Stimulated activated CD8-positive, alpha-beta memory T cell treated with anti-CD3 and anti-CD28 coated beads, Interleukin-7, amount 100 ng/mL, for 1 hour (primary cell): Measurements from ENCODE around the gene TRAK1.

Source experiments
- DNase-seq, 2 donors: peaks; one replicate each; pipeline ENCODE4 v3.0.0-alpha.2; 2020; ENCODE audit warnings: low read depth in 2 of 2

TRAK1 gene

DNA sequence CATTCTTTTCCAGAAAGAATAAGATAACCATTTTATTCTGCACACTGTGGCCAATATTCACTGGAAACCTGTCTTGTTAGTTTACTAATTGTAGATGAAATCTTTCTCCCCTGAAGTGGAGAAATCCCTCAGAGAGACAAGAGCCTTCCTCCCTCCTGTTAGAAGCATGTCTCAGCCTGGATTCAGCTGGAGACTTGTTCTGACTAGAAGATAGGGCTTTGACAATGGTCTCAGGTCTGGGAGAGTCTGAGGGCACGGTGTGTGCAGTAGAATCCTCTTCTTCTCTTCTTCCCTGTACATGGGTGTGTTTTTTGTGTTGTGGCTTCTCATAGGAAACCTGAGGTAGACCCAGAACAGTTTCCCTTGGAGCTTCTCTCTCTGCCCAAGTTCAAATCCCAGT lies 154.9 kb downstream of the TRAK1 start:
- no peak for DNase-seq

DNA sequence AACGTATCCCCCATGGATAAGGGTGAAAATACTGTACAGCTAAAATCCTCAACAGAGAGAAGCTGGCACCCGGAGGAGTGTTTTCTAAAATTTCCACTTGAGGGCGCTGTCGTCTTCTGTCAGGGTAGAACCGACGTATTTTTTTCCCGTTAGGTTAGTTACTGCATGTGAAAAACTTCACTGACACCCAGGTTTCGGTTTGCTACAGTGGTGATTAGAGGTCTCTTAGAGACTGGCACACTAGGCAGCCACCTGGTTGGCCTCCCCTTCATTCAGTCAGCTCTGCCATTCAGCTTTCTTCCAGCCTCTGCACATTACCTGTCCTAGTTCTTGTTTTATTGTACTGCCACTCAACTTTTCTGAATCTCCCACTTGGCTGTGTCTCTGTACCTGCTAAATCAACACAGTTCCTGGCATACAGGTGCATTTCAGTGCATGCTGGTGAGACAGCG lies 156.4 kb downstream of the TRAK1 start:
- DNase-seq = peak; percentile 34 to 40

DNA sequence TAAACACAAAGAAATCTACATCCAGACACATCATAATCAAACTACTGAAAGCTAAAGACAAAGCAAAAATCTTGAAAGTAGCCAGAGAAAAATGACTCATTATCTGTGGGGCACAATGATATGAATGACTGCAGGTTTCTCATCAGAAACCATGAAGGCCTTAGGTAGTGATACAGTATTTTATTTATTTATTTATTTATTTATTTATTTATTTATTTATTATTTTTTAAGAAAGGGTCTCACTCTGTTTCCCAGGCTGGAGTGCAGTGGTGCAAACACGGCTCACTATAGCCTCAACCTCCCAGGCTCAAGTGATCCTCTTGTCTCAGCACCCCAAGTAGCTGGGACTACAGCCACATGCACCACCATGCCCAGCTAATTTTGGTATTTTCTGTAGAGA lies 159.6 kb downstream of the TRAK1 start:
- DNase-seq = no peak

DNA sequence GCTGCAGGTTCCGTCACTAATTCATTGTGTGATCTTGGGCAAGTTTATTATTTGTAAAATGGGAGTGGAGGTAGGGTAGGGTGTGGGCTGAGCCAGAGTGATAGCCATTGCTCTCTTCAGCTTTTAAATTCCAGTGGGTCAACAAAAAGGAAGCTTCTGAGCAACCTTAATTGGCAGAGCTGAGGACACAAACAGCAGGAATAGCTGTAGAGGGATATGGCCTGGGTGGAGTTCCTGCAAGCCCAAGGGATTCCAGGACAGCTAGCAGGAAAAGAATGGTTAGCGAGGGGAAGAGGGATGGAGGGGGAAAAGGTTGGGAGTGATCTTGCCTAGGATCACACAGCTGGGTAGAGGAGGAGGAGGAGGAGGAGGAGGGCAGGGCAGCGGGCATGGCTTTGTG lies 163.4 kb downstream of the TRAK1 start:
- no peak for DNase-seq

DNA sequence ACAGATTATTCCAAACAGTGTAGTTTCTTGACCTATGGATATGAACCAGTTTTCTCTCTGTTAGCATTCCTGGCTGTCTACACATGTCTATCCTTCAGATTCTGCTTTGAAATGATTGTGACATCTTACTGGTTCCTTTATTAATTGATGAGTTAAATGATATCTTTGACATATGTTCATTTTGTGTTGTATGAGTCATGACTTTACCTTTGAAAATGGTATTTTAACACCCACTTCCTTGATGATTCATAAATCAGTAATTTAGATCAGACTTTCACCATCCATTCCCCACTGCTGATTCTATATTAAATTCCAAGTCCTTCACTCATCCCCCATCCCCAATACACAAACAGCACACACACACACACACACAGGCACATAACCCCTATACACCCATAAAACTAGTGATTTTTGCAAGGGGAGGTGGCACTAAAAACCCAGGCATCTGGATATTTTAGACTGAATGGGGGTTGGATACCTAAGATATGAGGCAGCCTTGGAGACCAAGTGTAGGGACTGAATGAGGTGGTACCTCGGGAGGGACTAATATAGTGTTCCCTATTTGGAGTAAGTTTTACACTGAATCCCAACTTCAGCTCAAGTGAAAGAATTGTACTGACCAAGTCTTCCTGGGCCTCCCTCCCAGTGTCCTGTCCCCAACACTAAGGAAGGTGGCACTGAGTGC lies 165.1 kb downstream of the TRAK1 start:
- no peak for DNase-seq

DNA sequence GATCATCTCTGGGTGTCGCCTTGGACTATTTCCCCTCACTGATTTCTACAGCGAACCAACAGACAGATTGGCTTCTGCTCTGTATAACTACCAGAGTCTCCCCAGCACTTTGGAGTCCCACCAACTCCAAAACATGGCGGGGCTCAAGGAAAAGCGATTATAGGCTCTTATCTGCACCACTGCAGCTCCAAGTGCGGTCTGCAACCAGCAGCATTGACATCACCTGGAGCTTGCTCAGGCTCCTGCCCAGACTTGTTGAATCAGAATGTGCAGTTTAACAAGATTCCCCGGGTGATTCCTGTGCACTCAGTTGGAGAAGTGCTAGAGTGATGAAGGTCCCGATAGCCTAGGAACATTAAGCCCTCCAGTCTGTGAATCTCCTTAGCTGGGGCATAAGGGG lies 165.8 kb downstream of the TRAK1 start:
- no peak for DNase-seq

DNA sequence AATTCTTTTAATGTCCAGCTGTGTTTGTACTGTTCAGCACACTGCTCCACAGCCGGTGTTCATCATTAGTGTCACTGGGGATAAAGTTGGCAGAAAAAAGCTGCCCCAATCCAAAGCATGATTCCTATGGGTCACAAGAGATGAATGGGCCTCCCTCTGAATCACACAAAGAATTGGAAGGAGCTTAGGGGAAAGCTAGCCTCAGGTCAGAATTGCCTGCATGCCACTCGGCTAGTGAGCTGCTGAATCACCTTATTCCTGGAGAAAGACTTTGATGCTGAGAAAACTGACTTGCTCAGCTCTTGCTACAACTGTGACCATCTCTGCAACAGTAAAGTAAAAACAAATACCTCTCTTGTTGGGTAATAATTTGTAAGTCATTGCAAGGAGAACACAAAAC lies 171.4 kb downstream of the TRAK1 start:
- DNase-seq = no peak

DNA sequence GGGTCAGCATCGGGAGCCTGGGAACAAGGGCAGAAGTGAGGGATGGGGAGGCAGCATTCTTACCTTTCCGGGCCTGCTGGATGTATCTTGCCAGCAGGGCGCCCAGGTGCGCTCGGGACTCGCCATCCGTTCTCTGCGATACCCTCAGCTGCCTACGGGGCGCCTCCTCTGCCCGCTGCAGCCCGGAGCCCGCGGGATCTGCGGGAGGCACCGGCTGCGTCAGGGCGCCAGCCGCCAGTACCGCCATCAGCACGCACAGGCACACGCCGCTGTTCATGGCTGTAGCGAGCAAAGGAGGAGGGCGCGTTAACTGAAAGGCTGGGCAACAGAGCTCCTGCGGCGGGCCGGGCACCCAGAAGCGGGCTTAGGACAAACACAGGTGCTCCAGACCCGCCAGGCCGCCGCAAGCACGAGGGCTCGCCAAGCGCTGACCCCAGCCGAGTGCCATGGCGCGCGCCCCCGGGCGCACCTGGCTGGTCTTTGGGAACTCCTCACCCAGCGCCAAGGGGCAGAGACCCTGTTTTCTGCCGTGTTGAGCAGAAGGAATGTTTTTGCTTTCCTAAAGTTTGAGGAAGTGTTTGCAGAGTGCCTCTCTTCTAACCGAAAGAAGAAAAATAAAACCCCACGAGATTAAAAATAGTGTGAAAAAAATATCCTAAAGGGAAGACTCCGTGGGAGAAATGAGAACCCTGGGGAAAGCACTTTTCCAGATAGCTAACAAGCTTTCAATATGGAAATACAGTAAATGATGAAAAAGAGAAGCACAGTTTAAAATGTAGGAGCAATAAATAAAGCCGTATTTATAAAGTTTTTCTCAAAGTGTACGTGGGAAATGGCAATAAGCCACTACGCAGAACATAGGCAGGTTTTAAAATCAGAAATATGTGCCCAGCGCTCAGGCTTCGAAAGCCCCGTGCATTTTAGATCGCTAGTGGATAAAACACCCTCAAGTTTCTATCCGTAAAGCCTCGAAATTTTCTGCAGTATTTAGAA lies 172.5 kb downstream of the TRAK1 start:
- DNase-seq = no peak

DNA sequence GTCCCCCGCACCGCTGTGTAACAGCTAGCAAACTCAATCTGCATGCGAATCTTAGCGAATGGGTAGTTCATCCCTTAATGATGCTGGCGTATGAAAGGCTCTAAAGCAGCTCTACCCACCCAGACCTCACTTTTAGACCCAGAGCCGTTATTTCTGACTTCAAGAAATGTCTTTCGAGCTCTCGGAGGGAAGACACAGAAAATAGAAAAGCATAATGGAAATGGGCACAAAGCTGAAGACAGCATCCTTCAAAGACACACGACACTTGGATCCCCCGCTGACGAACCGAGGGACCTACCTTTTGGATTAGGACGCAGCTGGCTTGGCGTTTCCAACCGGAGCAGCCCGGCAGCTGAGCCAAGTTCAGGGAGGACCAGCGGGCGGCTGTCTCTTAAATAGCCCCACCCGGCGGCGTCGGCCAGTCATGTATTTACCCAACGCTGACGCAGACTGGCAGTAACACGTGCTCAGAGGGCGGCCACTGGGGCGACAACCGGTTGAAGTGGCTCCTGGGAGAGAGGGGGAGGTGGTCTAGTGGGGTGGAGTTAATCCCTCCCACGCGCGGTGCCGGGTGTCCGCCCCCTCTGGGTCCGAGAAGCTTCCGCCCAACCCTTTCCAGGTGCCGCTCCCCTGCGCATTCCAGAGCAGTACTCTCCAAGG lies 173.4 kb downstream of the TRAK1 start:
- no peak for DNase-seq

DNA sequence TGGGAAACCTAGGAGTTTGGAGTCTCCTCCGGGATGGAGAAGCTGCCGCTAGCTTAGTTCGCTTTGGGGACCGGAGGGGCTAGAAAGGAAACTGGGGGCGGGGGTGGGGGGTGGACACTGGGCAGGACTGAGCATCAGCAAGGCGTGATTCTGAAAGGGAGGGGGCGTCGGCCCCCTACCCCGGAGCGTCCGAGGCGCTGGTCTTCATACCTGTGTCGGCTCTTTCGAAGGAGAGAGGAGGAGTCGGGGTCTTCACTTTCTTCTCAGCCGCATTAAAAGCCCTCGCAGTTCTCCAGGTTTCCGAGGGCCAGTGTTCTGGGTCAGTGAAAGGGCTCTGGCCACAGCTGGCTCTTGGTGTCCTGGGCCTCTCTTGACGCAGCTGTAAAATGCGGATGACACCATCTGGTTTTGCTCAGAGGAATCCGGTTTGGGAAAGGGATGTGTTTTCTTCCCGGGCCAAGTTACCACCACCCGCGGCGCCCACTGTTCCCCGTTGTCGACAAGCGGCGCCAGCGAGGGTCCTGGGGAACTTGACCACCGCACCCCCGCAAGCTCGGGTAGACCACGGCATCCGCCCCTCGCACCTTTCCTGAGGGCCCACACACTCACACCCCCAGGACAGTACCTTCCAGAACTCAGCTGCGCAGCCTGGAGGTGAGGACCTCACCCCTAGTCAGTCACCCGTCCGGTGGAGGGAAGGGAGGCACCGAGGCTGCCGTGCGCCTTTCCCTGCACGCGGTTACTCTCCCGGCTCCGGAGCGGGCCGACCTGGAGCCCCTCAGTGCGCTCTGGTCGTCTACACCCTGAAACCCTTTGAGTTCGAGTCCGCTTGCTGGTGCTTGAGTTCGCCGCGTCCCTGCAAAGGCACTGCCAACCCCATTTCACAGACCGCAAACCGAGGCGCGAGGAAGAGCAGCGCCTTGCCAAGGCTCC lies 174.2 kb downstream of the TRAK1 start:
- no peak for DNase-seq

DNA sequence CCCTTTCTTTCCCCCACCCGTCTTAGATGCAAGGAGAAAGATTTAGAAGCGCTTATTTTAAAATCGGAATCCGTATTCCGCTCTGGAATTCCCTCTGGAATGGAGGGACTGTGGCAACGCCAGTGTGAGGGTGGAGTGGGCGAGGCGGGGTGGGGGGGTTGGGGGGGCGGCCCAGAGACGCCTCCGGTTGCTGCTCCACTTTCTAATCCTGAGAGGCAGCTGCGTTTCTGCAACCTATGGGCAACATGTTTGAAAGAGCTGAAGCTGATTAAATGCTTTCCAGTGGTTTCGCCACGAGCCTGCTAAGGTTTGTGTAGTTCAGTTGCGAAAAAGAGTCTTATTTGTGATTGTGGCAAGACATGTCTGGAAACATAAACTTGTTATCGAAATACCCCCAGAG lies 174.9 kb downstream of the TRAK1 start, which contains the start of gene CCK:
CCK (minus strand) TSS at position 101 of the 400 bp plus-strand sequence. CDS start 2,555 bp downstream, outside the sequence.
- no peak for DNase-seq

DNA sequence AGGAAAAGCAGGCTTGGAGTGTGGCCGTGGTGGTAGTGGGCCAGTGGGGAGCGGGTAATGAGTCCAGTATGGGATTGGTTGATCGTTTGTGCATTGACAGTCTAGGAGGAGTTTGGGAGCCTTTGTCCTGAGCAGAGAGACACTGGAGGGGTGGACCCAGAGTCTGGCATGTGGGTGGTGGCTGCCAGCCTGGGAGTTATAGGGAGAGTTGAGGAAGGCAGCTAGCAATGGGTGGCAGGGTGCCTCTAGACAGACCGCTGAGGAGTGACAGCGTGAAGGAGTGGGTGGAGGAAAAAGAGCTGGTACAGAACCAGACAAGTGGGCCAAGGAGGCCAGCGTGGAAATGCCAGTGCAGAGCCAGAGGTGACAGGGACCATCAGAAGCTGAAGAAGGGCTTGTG lies 176.7 kb downstream of the TRAK1 start:
- no peak for DNase-seq

DNA sequence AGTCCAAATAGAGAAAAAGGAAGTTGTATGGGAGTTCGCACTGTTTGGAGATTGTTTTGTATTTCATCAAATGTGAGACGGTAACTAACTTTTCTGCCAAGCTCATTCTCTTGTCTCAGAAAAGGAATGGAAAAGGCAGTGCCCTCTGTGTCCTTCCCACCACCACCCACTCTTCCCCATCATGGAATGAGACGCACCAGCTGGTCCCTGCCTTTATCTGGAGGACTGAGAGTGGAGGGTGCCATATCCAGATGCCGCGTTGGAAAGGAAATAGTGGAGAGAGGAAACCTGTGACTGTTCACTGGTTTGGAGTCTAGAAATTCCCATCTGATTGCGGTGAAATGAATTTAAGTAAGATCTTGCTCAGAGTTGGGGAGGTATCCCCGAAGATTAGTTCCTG lies 178.5 kb downstream of the TRAK1 start:
- DNase-seq = no peak

DNA sequence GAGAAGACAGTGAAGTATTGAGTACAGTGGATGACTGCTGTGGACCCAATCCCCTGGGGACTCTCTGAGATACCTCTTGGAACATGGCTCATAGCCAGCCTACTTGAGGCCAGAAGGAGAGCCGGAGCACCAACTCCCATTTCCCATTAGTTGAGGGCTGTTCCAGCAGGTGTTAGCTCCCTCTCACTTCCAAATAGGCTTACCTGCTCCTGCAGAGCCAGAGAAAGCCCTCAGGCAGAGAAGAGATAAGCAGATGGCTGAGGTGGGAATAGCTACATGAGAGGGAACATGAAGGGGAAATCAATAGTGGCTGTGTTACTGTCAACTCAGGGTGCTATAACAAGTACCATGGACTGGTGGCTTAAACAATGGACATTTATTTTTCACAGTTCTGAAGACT lies 179.4 kb downstream of the TRAK1 start:
- DNase-seq = no peak

DNA sequence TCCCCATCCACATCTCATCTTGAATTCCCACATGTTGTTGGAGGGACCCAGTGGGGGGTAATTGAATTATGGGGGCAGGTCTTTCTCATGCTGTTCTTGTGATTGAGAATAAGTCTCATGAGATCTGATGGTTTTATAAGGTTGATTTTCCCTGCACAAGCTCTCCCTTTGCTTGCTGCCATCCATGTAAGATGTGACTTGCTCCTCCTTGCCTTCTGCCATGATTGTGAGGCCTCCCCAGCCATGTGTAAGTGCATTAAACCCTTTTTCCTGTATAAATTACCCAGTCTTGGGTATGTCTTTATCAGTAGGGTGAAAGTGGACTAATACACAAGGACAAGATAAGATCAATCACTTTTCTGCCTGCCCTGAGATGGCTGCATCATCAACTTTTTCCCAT lies 180.6 kb downstream of the TRAK1 start:
- DNase-seq = no peak

DNA sequence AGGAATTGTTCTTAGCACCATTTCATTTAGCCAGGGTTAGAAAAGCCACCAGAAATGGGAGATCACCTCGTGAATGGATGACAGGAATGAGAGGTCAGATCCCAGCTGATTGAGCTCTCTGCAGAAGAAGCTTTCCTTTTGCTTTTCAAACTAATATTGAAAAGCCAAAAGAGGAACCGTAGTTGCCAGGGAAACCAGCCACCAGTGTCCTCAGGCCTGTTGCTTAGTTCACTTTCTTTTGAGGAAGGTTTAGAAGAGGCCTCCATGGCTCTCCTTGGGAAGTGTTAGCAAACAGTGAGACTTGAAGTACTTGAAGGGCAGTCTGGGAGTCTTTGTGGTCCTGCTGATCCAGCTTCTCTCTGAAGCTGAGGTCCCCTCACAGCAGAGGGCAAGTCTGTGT lies 182.2 kb downstream of the TRAK1 start:
- DNase-seq = no peak

DNA sequence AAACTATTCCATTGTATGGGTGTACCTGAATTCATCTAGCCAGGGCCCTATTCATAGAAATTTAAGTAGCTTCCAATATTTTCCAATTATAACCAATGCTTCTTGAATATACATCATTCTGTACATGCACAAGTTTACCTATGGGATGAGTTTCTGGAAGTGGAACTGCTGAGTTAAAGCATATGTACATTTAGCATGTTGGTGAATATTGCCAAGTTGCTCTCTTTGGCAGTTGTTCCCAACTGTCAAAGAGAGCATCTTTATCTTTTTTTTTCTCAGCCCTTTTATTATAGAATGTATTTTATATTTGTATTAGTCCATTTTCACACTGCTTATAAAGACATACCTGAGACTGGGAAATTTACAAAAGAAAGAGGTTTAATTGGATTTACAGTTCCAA lies 183.1 kb downstream of the TRAK1 start:
- no peak for DNase-seq

DNA sequence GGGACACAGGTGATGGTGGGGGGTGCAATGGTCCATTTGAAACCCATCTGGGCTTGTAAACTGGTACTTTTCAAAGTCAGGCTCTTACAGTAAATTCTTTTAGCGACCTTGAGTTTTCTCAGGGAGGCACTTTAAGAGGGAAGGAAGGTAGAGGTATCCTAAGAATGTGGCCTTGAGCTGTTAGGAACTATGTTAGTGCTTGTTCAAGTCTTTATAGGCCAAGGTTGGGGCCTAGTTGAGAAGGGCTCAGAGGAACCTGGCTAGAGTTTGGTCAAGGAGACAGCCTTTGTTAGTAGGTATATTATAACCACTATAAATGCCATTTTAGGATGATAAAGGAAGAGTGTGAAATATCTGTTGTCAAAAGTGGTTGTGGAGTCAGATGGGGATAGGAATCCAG lies 184.1 kb downstream of the TRAK1 start:
- no peak for DNase-seq
